ENCODE measurements around the gene GPN1.
"Not testable (repeated sequence)": the region's sequence is repeated elsewhere in the genome, so short reads cannot be mapped to it uniquely, and the experiment has no call there.

GPN1 gene
- total RNA-seq: 28.5 reads per million, percentile 55 among the genes with 10 or more reads in this experiment

DNA sequence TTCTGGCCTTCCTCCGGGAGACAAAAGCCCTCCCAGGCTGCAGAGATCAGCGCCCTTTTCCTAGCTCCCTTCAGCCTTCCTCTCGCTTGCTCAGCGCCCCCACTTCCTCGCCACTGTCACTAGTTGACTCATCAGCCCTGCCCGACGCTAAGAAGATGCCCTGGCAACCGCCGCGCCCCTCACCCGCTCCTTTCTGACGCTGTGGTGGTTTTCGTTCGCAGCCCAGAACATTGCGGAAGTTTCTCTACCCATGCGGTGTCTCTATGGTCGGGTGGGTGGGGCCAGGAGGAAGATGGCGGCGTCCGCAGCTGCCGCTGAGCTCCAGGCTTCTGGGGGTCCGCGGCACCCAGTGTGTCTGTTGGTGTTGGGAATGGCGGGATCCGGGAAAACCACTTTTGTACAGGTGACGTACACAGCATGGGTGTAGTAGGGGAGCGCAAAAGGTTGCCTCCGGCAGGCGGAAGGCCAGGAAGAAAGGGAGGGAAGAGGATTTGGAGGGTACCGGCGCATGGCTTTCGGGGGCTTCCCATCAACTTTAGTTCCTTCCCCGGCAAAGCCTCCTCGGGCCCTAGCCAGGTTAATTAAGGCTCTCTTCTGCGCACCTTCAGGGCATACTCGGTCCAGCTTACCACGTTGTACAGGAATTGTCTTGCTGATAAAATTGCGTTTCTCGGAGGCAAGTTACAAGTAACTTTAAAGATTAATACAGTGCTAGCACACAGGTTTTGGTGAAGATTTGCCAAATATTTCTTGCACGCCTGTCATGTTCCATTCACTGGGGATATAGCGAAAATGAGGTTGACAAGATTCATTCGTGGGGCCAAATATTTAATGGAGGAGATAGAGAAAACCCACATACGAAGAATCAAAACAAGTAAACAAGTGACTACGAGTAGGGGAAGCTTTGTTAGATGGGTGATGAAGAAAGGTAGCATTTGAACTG is at the start of gene GPN1, which contains the start of gene CCDC121:
Gene GPN1, plus strand, starts transcription at position 284 of the 943 bp plus-strand sequence. Its CDS starts 9 bp downstream, at position 293.
Gene CCDC121, minus strand, starts transcription at position 246 of the 943 bp plus-strand sequence. CDS start 1,213 bp downstream, outside the sequence.
- peak; percentile 93 for DNase-seq

DNA sequence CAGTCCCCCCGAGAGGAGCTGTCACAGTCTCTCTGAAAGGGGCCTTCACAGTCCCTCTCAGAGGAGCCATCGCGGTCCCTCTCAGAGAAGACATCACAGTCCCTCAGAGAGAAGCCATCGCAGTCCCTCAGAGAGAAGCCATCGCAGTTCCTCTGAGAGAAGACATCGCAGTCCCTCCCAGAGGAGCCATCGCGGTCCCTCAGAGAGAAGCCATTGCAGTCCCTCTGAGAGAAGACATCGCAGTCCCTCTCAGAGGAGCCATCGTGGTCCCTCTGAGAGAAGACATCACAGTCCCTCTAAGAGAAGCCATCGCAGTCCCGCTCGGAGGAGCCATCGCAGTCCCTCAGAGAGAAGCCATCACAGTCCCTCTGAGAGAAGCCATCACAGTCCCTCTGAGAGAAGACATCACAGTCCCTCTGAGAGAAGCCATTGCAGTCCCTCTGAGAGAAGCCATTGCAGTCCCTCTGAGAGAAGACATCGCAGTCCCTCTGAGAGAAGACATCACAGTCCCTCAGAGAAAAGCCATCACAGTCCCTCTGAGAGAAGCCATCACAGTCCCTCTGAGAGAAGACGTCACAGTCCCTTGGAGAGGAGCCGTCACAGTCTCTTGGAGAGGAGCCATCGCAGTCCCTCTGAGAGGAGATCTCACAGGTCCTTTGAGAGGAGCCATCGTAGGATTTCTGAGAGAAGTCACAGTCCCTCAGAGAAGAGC is 47.3 kb upstream of the GPN1 start:
- DNase-seq: no peak

DNA sequence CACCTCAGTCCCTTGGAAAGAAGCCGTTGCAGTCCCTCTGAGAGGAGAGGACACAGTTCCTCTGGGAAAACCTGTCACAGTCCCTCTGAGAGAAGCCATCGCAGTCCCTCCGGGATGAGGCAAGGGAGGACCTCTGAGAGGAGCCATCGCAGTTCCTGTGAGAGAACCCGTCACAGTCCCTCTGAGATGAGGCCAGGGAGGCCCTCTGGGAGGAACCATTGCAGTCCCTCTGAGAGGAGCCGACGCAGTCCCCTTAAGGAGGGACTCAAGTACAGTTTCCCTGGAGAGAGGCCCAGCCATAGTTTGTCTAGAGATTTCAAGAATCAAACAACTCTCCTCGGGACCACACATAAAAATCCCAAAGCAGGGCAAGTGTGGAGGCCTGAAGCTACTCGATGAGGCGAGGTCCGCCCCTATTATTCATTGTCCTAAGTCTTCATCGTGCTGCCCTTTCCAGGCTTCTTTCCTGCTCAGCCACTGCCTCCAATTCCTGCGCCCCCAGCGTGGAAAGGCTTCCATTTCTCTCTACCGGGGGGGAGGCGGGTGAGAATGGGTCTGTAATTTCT is 46.6 kb upstream of the GPN1 start:
- no peak for DNase-seq

DNA sequence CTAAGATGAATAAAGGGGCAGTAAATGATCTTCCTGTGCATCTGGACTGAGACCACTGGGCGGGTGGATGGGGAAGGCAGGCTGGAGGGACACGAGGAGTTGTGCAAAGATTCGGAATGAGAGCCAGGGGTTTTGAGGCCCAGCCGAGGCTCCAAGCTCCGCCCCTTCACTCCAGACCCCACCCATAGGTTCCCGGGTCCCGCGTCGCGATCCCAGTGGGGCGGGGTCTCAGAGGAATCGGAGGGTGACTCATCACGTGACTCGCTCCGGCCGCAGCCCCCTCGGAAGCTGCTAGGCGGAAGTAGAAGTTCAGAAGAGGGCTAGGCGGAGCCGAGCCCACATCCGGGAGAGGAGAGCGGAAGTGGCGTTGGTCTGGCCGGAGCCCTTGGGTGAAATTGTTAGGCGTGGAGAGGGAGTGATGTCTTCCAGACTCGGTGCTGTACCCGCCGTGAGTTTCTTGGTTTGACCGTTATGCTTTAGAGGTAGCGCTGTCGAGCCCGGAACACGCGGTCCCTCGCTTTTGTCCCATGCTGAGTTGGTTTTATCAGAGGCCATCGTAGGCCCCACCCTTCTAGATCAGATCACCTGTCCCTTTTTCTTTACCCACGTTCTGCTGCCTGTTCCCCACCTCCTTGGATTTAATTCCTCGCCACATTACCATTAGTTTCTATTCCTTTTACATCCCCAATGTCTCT is 46.0 kb upstream of the GPN1 start, which contains the start of gene ZNF512:
Gene ZNF512, plus strand, starts transcription at position 348 of the 695 bp plus-strand sequence. Its CDS starts 71 bp downstream, at position 419.
- peak; percentile 59 for DNase-seq

DNA sequence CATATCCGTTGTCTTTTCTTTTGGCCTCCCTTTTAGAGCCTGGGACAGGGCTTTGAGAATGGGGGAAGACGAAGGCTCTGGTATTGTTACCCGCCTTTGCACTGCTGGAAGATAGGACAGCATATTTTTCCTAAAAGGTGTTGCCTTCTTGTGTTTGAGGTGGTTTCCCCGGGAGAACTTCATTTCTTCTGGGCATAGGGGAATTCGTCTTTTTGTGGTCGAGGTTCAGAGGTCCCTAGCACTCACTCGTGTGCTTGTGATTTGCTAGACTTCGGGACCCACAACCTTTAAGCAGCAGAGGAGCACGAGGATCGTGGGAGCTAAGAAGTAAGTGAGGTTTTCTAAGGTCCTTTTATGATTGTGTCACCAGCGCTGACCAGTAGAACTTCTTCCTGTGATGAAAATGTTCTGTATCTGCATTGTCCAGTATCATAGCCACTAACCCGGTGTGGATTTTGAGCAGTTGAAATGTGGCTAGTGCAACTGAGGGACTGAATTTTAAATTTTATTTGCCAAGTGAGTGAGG is 45.4 kb upstream of the GPN1 start:
- no peak for DNase-seq

DNA sequence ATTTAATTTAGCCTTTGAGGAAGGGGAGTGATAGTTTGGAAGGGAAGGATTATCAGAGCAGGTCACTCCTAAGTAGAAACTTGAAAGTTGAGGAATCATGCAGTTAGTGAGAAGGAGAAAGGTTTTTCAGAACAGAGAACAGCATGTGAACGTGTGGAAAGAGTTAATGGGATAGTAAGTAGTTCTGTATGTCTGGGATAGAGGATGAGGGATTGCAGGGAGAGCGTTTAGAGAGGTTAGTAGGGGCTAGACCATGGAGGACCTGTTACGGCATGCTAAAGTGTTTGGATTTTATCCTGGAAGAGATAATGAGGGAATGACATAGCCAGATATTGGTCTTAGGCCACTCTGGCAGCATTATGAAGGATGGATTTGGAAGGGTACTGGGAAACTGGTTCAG is 44.3 kb upstream of the GPN1 start:
- no peak for DNase-seq

DNA sequence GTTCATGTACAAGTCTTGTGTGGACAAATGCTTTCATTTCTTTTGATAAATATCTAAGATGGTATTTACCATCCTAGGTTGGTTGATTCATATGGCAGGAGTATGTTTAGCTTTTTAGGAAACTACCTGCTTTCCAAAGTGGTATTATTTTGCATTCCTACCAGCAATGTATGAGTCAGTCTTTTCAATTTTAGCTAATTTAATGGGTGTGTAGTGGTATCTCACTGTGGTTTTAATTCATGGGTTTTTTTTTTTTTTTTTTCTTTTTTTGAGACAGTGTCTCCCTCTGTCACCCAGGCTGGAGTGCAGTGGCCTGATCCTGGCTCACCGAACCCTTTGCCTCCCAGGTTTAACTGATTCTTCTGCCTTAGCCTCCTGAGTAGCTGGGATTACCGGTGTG is 41.8 kb upstream of the GPN1 start:
- no peak for DNase-seq

DNA sequence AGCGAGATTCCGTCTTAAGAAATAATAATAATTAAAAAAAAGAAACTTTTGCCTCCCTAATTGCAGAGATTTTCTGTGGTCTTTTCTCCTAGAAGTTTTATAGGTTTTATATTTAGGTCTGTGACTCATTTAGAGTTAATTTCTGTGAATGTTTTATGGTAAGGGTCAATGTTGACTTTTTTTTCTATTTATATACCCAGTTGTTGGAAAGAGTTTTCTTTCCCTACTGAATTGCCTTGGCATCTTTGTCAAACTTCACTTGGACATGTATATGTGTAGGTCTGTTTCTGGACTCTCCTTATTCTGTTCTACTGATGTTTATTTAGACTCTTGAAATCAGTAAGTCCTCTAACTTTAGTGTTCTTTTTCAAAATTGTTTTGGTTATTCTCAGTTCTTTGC is 40.5 kb upstream of the GPN1 start:
- no peak for DNase-seq

DNA sequence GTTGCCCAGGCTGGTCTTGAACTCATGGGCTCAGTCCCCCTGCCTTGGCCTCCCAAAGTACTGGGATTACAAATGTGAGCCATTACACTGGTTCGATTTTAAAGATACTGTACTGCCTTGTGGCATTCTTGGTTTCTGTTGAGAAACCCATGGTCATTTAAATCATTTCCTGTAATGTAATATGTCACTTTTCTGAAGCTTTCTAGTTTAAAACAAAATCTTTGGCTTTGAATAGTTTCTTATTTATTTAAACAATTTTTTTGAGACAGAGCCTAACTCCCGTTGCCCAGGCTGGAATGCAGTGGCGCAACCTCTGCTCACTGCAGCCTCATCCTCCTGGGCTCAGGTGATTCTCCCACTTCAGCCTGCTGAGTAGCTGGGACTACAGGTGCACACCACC is 37.1 kb upstream of the GPN1 start:
- no peak for DNase-seq

DNA sequence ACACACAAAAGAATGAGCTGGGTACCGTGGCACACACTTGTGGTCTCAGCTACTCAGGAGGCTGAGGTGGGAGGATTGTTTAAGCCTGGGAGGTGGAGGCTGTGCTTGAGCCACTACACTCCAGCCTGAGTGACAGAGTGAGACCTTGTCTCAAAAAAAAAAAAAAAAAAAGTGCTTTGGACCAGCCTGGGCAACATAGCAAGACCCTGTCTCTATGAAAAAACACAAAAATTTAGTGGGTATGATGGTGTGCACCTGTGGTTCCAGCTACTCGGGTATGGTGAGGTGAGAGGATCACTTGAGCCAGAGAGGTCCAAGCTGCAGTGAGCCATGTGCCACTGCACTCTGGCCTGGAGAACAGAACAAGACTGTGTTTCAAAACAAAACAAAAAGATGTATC is 35.6 kb upstream of the GPN1 start:
- no peak for DNase-seq

DNA sequence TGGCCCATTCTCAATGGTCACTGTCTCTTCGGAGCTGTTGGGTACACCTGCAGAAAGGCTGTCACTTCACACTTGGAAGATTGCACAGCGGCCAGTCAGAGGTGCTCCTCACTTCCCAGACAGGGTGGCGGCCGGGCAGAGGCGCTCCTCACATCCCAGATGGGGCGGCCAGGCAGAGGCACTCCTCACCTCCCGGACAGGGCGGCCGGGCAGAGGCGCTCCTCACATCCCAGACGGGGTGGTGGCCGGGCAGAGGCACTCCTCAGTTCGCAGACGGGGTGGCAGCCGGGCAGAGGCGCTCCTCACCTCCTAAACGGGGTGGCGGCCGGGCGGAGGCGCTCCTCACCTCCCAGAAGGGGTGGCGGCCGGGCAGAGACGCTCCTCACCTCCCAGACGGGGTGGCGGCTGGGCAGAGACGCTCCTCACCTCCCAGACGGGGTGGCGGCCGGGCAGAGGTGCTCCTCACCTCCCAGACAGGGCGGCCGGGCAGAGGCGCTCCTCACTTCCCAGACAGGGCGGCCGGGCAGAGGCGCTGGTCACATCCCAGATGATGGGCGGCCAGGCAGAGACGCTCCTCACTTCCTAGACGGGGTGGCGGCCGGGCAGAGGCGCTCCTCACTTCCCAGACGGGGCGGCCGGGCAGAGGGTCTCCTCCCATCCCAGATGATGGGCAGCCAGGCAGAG is 34.7 kb upstream of the GPN1 start:
- DNase-seq: not testable (repeated sequence)

DNA sequence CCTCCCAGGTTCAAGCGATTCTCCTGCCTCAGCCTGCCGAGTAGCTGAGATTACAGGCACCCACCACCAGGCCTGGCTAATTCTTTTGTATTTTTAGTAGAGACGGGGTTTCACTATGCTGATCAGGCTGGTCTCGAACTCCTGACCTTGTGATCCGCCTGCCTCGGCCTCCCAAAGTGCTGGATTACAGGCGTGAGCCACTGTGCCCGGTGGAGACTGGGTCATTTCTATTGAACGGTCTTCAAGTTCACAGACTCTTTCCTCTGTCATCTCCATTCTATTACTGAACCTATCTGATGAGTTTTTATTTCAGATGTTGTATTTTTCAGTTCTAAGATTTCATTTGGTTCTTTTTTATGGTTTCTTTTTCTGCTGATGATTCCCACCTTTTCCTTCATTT is 33.4 kb upstream of the GPN1 start:
- DNase-seq: not testable (repeated sequence)

DNA sequence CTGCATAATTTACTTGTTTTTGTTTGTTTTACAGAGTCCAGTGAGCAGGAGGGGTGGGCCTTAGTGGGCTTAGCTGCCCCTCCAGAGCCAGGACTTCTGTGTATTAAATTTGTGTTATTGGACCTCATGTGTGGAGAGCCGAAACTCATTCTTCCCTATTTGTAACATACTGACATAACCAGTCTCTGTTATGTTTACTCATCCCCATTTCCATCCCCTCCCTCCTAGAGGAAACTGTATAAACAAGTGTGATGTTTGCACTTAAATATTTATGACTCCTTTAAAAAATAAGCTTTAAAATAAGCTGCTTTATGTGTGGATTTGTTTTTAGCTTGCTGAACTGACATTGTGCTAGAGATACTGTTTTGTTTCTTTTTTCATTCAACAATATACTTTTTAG is 32.2 kb upstream of the GPN1 start:
- no peak for DNase-seq

DNA sequence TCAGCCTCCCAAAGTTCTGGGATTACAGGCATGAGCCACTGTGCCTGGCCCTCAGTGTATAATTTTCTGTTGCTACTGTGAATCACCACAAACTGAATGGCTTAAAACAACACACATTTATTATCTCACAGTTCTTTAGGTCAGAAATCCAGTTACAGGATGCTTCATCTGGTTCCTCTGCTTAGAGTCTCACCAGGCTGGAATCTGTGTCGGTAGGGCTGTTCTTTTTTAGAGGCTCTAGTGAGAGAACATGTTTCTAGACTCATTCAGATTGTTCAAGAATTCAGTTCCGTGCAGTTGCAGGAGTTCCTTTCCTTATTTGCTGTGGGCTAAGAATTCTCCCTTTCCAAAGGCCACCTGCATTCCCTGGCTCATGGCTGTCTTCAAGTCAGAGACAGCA is 22.2 kb upstream of the GPN1 start:
- no peak for DNase-seq

DNA sequence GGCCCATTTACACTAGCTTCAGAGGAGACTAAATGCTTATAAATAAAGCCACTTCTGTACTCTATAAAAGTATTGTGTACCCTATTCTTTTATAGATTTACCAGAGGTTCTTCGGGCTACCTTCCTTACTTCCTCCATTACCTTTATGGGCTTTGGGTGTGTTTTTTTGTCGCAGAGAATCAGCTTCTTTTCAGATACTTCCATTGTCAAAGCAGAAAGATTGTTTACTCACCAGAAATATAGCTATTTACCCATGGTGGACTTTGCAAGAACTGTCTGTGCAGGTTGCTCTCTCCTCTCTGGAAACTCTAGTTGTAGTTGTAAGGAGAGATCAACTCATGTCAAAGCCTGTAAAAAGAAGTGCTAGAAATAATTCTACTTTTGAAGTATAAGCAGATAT is 14.9 kb upstream of the GPN1 start:
- no peak for DNase-seq

DNA sequence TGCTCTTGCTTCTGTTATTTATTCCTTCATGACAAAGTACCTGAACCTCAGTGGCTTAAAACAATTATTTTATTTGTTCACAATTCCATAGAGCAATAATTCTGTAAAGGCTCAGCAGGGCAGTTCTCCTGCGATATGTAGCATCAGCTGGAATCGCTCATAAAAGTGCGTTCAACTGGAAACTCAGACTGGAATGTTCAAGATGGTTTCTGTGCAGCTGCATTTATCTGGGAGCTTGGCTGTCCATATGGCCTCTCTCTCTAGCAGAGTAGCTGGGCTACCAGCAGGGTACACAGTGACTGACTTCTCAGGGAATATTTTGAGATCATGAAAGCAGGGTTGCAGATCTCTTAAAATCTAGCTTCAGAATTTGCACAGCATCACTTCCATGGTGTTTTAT is 13.5 kb upstream of the GPN1 start:
- DNase-seq: no peak

DNA sequence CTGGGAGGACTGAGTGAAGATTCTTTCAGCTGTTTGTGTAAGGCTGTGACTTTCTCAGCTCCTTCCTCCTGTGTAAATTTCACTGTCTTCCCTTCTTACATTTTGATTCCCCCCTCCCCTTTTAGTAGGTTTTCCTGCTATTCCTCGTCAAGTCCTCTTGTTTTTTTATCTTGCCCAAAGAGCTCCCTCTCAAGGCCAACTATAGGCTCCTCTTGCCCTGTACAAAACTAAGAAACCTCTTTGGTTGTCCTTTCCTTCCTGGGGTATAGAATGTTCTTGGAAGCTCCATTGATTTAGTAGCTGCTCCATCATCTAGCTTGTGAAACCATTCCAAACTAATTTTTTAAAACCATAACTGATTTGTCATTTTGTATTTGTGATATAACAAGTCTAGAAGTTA is 7.3 kb upstream of the GPN1 start:
- no peak for DNase-seq

DNA sequence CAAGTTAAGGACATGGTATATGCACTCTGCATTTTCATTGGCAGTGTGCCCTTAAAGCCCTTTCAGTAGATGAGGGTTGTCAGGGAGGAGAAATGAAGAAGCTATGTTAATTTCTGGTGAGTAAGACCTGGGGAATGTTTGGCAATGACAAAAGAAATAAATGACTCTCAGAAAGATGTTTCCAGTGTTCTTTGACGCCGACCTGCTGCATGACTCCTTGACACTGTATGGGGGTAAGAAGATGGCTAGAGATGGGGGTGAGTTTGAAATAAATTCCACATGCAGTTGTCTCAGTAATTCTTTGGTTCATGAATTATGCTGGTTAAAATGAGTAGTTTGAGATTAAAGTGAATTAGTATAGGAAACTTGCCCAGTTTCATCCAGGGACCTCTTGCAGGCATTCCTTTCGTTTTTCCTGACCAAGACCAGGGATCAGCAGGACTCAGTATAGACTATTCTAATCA is 5.9 kb upstream of the GPN1 start:
- no peak for DNase-seq

DNA sequence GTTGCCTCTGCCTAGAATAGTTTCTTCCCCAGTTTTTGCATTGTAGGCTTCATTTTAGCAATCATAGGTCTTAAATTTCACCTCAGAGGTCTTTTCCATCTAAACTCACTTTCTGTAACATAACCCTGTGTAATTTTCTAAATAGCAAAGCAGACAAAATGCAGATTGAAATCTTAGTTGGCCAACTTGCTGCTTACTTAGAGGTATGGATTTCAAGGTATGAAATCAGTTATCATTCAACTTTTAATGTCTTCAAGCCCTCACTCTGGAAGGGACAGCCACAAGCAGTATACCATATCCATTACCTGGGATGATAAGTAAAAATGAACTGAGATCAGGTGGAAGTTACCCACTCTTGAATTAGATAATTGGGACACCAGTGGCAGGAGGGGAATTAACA is 3.9 kb upstream of the GPN1 start:
- DNase-seq: no peak

DNA sequence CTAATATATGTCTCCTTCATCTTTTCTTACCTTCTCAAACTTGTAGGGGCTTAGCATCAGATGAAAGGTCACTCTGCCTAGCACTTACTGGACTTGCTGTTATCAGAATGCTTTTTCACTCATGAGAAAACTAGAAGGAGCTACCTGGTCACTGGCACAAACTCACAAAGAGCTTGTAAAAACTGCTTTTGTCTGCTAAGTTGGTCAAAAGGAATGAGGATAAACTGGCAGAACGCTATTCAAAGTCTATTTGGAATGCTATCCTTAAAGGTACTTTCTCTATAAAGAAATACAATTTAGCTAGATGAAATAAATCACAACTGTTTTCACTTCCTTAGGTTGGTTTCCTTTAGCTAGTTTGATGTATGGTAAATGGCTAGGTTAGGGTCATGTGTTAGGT is 2.5 kb upstream of the GPN1 start:
- not testable (repeated sequence) for DNase-seq

DNA sequence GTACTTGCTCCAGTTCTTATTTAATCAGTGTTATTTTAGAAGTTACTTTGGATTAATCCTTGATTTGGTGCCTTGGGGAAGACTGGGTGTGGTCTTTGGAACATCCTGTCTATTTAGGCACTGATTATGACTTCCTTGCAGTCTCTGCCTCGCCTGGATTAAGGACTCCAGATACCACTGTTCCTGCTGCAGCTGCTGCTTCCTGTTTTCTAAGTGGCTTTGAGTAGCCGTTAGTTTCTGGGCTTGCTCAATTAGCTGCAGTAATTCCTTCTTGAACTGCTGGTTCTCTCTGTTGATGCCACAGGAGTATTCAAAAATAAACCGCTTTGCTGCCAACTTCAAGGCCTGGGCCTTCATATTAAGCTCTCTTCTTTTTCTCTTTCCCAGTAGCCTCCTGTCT is 1.9 kb upstream of the GPN1 start:
- DNase-seq: not testable (repeated sequence)
